Lung (tissue), 12 donors: ENCODE results near the gene MOV10. TPM values are rescaled to one million over a fixed set of nuclear protein-coding genes. Genes with fewer than 3 reads are reported as not detected.

ENCODE experiments used
- ATAC-seq: fragments of 200-7000 bp; cut with Tn5 transposase; one replicate; pipeline ENCODE4 v1.9.1; 2020; ENCODE audit warnings: moderate number of reproducible peaks; ENCODE audit not compliant: insufficient read depth, low FRiP score
- DNase-seq, 3 donors: peaks; one replicate each; pipeline ENCODE4 v3.0.0-alpha.2; 2013 to 2017
- H3K27ac ChIP-seq, 2 donors: one replicate each; pipeline ENCODE4 v1.5.1; 2013; ENCODE audit warnings: mild to moderate bottlenecking in 2 of 2, moderate library complexity in 2 of 2, control low read depth in 1 of 2, inconsistent platforms in 1 of 2, low read depth in 1 of 2, low read length in 1 of 2
- H3K27me3 ChIP-seq, 3 donors: one replicate each; pipeline ENCODE4 v1.5.1; 2013; ENCODE audit warnings: low read length in 2 of 3; ENCODE audit not compliant: control insufficient read depth in 3 of 3, insufficient read depth in 3 of 3
- H3K36me3 ChIP-seq, 4 donors: one replicate each; pipeline ENCODE4 v1.5.1; 2013; ENCODE audit warnings: low read length in 4 of 4, mild to moderate bottlenecking in 1 of 4, moderate library complexity in 1 of 4; ENCODE audit not compliant: control insufficient read depth in 4 of 4, insufficient read depth in 4 of 4
- H3K4me1 ChIP-seq, 5 donors: one replicate each; pipeline ENCODE4 v1.5.1; 2013; ENCODE audit warnings: low read length in 5 of 5, mild to moderate bottlenecking in 2 of 5, moderate library complexity in 1 of 5; ENCODE audit not compliant: control insufficient read depth in 5 of 5, insufficient read depth in 5 of 5
- H3K4me3 ChIP-seq: one replicate; pipeline ENCODE4 v1.5.1; 2013; ENCODE audit warnings: mild to moderate bottlenecking, control low read depth, moderate library complexity
- H3K9ac ChIP-seq, 2 donors: one replicate each; pipeline ENCODE4 v1.5.1; 2013; ENCODE audit warnings: low read length in 2 of 2, control low read depth in 1 of 2; ENCODE audit not compliant: insufficient read depth in 1 of 2
- H3K9me3 ChIP-seq, 4 donors: one replicate each; pipeline ENCODE4 v1.5.1; 2013; ENCODE audit warnings: low read length in 3 of 4, mild to moderate bottlenecking in 1 of 4, moderate library complexity in 1 of 4; ENCODE audit not compliant: control insufficient read depth in 4 of 4, insufficient read depth in 3 of 4
- WGBS, 2 donors: extraction: QIAGEN DNeasy Blood & Tissue Kit; methylation state at CpG; one replicate each; pipeline ENCODE4 v1.1.7; 2013; 5-methylcytosine and 5-hydroxymethylcytosine counted together
- polyA plus RNA-seq, 2 donors: library from polyadenylated mRNA; stranded (reverse); fragments of 200-250 nt; gene quantifications; one replicate each; pipeline ENCODE4 v1.2.1, GENCODE V29; 2013
- total RNA-seq, 2 donors: library from RNA; depleted of rRNA in 1 of 2; stranded (reverse); fragments of >200 nt in 1 of 2; gene quantifications; one replicate each; pipeline ENCODE4 v1.2.1, GENCODE V29; 2014 to 2021
- TF ChIP-seq, protein P1 (sequence below): IDR thresholded peaks from 2 replicates; pipeline ENCODE4 v1.5.1; 2012; ENCODE audit warnings: mild to moderate bottlenecking; ENCODE audit errors: control extremely low read depth, extremely low read depth
- donor health status: control.
- donor health status: control.
- donor health status: Bipolar disorder and iron deficiency.
- donor health status: healthy.
- donor health status: DM: yes; HTN: yes; CAD: no.

Gene MOV10
- total and polyA plus RNA-seq, 4 donors: 33.4 to 51.3 (median 40.2) TPM

DNA sequence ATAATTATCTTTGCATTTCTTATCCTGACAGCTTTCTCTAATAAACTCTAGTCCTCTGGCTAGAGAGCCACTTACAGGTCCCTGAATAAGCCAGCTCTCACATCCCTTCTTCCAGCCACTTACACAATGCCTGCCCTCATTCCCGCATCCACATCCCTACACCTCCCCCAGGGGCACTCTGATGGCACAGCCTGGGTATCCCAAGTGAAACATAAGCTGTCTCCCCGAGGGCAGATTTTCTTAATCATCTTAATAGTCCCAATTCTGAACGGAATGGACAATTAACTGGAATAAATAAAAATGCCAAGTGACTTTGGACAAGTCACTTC, 27.6 kb downstream of the MOV10 start:
- Histone ChIP-seq H3K9me3 (no peaks in the 10 kb centered on the region), H3K4me1 (peaks cover 12 to 40% (median 29%) of the 10 kb centered on the region in 5 donors), H3K36me3 (peaks cover 0 to 24% (median 16%) of the 10 kb centered on the region in 4 donors), H3K27me3 (no peaks in the 10 kb centered on the region), H3K27ac (peak overlapping the region; percentile 61 to 88), H3K4me3 (no peak overlapping the region), H3K9ac (no peak overlapping the region)
- WGBS, 2 donors: 71 to 86% methylated on average over 3 of the region's 3 CpGs
- no peak for DNase-seq
- TF ChIP-seq, protein P1, sequence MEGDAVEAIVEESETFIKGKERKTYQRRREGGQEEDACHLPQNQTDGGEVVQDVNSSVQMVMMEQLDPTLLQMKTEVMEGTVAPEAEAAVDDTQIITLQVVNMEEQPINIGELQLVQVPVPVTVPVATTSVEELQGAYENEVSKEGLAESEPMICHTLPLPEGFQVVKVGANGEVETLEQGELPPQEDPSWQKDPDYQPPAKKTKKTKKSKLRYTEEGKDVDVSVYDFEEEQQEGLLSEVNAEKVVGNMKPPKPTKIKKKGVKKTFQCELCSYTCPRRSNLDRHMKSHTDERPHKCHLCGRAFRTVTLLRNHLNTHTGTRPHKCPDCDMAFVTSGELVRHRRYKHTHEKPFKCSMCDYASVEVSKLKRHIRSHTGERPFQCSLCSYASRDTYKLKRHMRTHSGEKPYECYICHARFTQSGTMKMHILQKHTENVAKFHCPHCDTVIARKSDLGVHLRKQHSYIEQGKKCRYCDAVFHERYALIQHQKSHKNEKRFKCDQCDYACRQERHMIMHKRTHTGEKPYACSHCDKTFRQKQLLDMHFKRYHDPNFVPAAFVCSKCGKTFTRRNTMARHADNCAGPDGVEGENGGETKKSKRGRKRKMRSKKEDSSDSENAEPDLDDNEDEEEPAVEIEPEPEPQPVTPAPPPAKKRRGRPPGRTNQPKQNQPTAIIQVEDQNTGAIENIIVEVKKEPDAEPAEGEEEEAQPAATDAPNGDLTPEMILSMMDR: no peak
- ATAC-seq: no peak

DNA sequence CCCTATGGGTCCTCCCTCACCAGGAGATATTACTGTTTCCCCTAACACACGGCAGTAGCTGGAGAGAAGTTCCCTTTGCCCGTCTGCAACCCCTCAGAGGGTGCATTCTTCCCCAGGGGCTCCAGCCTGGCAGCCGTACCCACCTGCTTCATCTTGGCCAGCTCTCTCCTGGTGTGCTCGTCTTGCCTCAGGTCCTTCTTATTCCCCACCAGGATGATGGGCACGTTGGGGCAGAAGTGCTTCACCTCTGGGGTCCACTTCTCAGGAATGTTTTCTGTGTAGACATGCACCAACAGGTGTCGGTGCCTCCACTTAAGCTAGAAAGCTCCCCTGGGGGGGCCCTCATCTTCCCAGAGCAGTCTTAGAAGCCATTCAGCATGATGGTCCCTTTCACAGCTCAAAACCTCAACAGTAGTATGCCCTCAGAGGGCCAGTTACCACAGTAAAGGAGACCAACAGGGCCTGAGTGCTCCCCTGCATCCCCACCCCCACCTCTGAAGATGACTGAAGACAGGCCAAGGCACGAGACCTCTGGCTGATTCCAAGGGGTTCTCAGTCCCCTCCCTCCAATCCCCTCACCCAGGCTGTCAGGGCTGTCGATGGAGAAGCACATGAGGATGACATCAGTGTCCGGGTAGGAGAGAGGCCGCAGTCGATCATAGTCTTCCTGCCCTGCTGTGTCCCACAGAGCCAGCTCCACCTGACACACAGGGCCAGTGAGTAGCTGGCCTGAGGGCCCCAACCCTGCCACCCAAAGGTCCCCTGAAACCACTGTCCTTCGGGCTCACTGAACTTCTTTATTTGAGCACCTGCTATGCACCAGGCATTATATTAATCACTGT, 28.2 kb downstream of the MOV10 start:
- H3K36me3 ChIP-seq: peaks cover 0 to 24% (median 14%) of the 10 kb centered on the region in 4 donors
- ATAC-seq: no peak
- H3K27me3 ChIP-seq: no peaks in the 10 kb centered on the region
- DNase-seq: no peak
- H3K9ac ChIP-seq: no peak overlapping the region
- H3K4me1 ChIP-seq: peaks cover 12 to 44% (median 29%) of the 10 kb centered on the region in 5 donors
- peak overlapping the region; percentile 23 to 88 for H3K27ac ChIP-seq
- TF ChIP-seq, protein P1: no peak
- no peak overlapping the region for H3K4me3 ChIP-seq
- H3K9me3 ChIP-seq: no peaks in the 10 kb centered on the region
- WGBS, 2 donors: 74 to 76% methylated on average over 12 of the region's 12 CpGs

DNA sequence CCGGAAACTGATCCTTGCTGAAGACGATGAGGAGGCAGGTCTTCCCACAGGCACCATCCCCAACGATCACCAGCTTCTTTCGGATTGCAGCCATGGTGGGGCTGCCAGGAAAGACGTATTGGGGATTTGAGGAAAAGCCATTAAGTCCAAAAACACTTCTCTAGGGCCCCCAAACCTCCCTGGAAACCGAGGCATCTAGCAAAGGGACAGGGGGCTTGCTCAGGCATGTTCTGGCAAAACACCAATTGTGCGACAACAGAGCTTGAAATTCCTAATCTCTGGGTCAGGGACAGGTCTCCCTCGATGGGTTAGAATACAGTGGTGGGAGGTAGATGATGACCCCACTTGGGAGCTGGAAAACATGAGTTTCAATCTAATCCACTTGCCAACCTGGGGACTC, 29.2 kb downstream of the MOV10 start:
- peaks cover 12 to 43% (median 29%) of the 10 kb centered on the region in 5 donors for H3K4me1 ChIP-seq
- no peak for DNase-seq
- H3K9ac ChIP-seq: no peak overlapping the region
- TF ChIP-seq, protein P1: no peak
- H3K36me3 ChIP-seq: peaks cover 0 to 15% (median 9%) of the 10 kb centered on the region in 4 donors
- 75 to 88% methylated on average over 8 of the region's 8 CpGs for WGBS, 2 donors
- H3K9me3 ChIP-seq: no peaks in the 10 kb centered on the region
- no peak overlapping the region for H3K4me3 ChIP-seq
- H3K27me3 ChIP-seq: no peaks in the 10 kb centered on the region
- ATAC-seq: no peak
- H3K27ac ChIP-seq: peak overlapping the region; percentile 49 to 99
